A549 (cell line): ENCODE results near the gene EGFL7. TPM values are rescaled to one million over a fixed set of nuclear protein-coding genes. Genes with fewer than 3 reads are reported as not detected.

Source experiments
- ATAC-seq, 2 experiments: fragments of 200-7000 bp in 1 of 2; fragments of >200 bp in 1 of 2; cut with Nextera tagmentation in 1 of 2; cut with Tn5 transposase in 1 of 2; 3 replicates each; pipeline versions ENCODE4 v1.8.0 to v1.9.1; 2018 to 2020; ENCODE audit warnings: mild to moderate bottlenecking in 1 of 2, moderate library complexity in 1 of 2
- CTCF ChIA-PET: fragments of 300-600 bp; sonication (Branson Sonifier 250); formaldehyde crosslinking; extraction: SDS; loops from one replicate; lab custom pipeline; 2021; ENCODE audit warnings: antibody characterized with exemption, inconsistent platforms; lab: Yijun Ruan, JAX
- POLR2A ChIA-PET: fragments of 350-600 bp; formaldehyde crosslinking; extraction: SDS; loops from one replicate; lab custom pipeline; 2021; ENCODE audit warnings: antibody characterized with exemption, inconsistent platforms; lab: Yijun Ruan, JAX
- DNase-seq, 2 experiments: peaks; one replicate each; pipeline versions ENCODE4 v3.0.0 to v3.0.0-alpha.2; 2011 to 2016; ENCODE audit warnings: low read depth in 1 of 2, low spot score in 1 of 2
- FAIRE-seq: peaks from 2 replicates; lab custom pipeline; 2011; peaks lifted over from hg19 to GRCh38; lab: Jason Lieb, UNC
- H3K27ac ChIP-seq, 2 experiments: fragments of >200 bp; sonication (Bioruptor Twin); formaldehyde crosslinking; 3 replicates each; pipeline ENCODE4 v1.5.1; 2016 to 2017
- H3K4me1 ChIP-seq: fragments of >200 bp; sonication (Bioruptor Twin); formaldehyde crosslinking; 3 replicates; pipeline ENCODE4 v1.6.1; 2016
- H3K4me2 ChIP-seq: fragments of >200 bp; sonication (Bioruptor Twin); formaldehyde crosslinking; 3 replicates; pipeline ENCODE4 v1.6.1; 2016
- H3K4me3 ChIP-seq: fragments of >200 bp; sonication (Bioruptor Twin); formaldehyde crosslinking; 3 replicates; pipeline ENCODE4 v1.5.1; 2016
- H3K9me3 ChIP-seq: fragments of >200 bp; sonication (Bioruptor Twin); formaldehyde crosslinking; 3 replicates; pipeline ENCODE4 v1.6.1; 2016
- ATOH8 ChIP-seq: fragments of 250-450 bp; sonication (Bioruptor Pico); IDR thresholded peaks from 2 replicates; pipeline ENCODE4 v1.5.0; 2020; ENCODE audit warnings: low read depth, mild to moderate bottlenecking, moderate library complexity
- BCL3 ChIP-seq: fragments of >200 bp; sonication (Bioruptor Twin); formaldehyde crosslinking; IDR thresholded peaks from 3 replicates; pipeline ENCODE4 v1.6.1; 2016
- BHLHE40 ChIP-seq: IDR thresholded peaks from 2 replicates; pipeline ENCODE4 v1.6.1; 2012; ENCODE audit warnings: low read depth, low read length, inconsistent platforms
- CBX8 ChIP-seq: fragments of 200-600 bp; sonication (generic); IDR thresholded peaks from 2 replicates; pipeline ENCODE4 v1.6.1; 2016
- CEBPB ChIP-seq, 2 experiments: fragments of >200 bp in 1 of 2; sonication (Bioruptor Twin) in 1 of 2; formaldehyde crosslinking in 1 of 2; IDR thresholded peaks; 2 replicates each; pipeline ENCODE4 v1.6.1; 2012 to 2016
- CHD2 ChIP-seq: fragments of 150-350 bp; IDR thresholded peaks from 2 replicates; pipeline ENCODE4 v1.6.1; 2014; ENCODE audit warnings: low read length; ENCODE audit not compliant: partially characterized antibody
- EHF ChIP-seq: fragments of 250-450 bp; sonication (Bioruptor Pico); IDR thresholded peaks from 2 replicates; pipeline ENCODE4 v1.5.0; 2020; ENCODE audit warnings: mild to moderate bottlenecking
- FOSL2 ChIP-seq, 2 experiments: fragments of 450-650 bp in 1 of 2; fragments of >200 bp in 1 of 2; sonication (Bioruptor Twin) in 1 of 2; formaldehyde crosslinking; IDR thresholded peaks; 2 replicates each; pipeline versions ENCODE4 v1.5.0 to v1.6.1; 2016 to 2020; ENCODE audit warnings: mild to moderate bottlenecking in 1 of 2, moderate library complexity in 1 of 2
- FOXS1 ChIP-seq: fragments of 250-450 bp; sonication (Bioruptor Pico); IDR thresholded peaks from 2 replicates; pipeline ENCODE4 v1.5.0; 2020; ENCODE audit warnings: mild to moderate bottlenecking, moderate library complexity
- HEYL ChIP-seq: fragments of 250-450 bp; sonication (Bioruptor Pico); IDR thresholded peaks from 2 replicates; pipeline ENCODE4 v1.8.0; 2021; ENCODE audit warnings: mild to moderate bottlenecking, moderate library complexity
- HOXA7 ChIP-seq: fragments of 250-450 bp; sonication (Bioruptor Pico); IDR thresholded peaks from 2 replicates; pipeline ENCODE4 v1.5.0; 2020; ENCODE audit warnings: mild to moderate bottlenecking, moderate library complexity
- JUNB ChIP-seq: fragments of >200 bp; sonication (Bioruptor Twin); formaldehyde crosslinking; IDR thresholded peaks from 2 replicates; pipeline ENCODE4 v1.6.1; 2016
- KDM5A ChIP-seq: fragments of 200-600 bp; sonication (generic); IDR thresholded peaks from 2 replicates; pipeline ENCODE4 v1.6.1; 2016; ENCODE audit warnings: antibody characterized with exemption, mild to moderate bottlenecking
- MAFK ChIP-seq: fragments of 450-650 bp; IDR thresholded peaks from 2 replicates; pipeline ENCODE4 v1.6.1; 2014; ENCODE audit not compliant: partially characterized antibody
- MYC ChIP-seq: IDR thresholded peaks from 2 replicates; pipeline ENCODE4 v1.6.1; 2012; ENCODE audit warnings: mild to moderate bottlenecking, inconsistent platforms, low read length, improper control_type of control experiment, borderline replicate concordance
- PHF8 ChIP-seq: fragments of 200-600 bp; sonication (generic); IDR thresholded peaks from 2 replicates; pipeline ENCODE4 v1.6.1; 2016; ENCODE audit warnings: low read depth, mild to moderate bottlenecking, antibody characterized with exemption, moderate library complexity, borderline replicate concordance
- POLR2A ChIP-seq: IDR thresholded peaks from 2 replicates; pipeline ENCODE4 v1.6.1; 2012; ENCODE audit warnings: mild to moderate bottlenecking, low read length
- RAD21 ChIP-seq, 2 experiments: fragments of >200 bp in 1 of 2; sonication (Bioruptor Twin) in 1 of 2; formaldehyde crosslinking in 1 of 2; IDR thresholded peaks in 1 of 2; conservative IDR thresholded peaks in 1 of 2; 2 replicates in 1 of 2; 3 replicates in 1 of 2; pipeline ENCODE4 v1.6.1; 2012 to 2018; ENCODE audit warnings: inconsistent platforms in 1 of 2
- TP53 ChIP-seq: fragments of 250-450 bp; sonication (Bioruptor Pico); IDR thresholded peaks from 2 replicates; pipeline ENCODE4 v1.5.0; 2021; ENCODE audit warnings: mild to moderate bottlenecking, moderate library complexity
- ZC3H11A ChIP-seq: fragments of 450-650 bp; IDR thresholded peaks from 2 replicates; pipeline ENCODE4 v1.6.1; 2014; ENCODE audit warnings: antibody characterized with exemption, mild to moderate bottlenecking
- ZNF302 ChIP-seq: fragments of 250-450 bp; sonication (Bioruptor Pico); IDR thresholded peaks from 2 replicates; pipeline ENCODE4 v1.9.0; 2021; ENCODE audit warnings: inconsistent platforms, mild to moderate bottlenecking, moderate library complexity
- WGBS: methylation state at CpG from one replicate; pipeline ENCODE4 v1.1.6; 2017; ENCODE audit errors: missing lambda C conversion rate; 5-methylcytosine and 5-hydroxymethylcytosine counted together
- polyA plus RNA-seq, 4 experiments: library from polyadenylated mRNA; depleted of rRNA in 3 of 4; stranded (reverse); fragments of >200 nt; fragmentation: RNase III in 1 of 4; extraction: RNeasy Plus Mini Kit Qiagen cat#74134 plus additional on column Dnase treatment in 1 of 4; gene quantifications; 2 replicates in 3 of 4; 3 replicates in 1 of 4; pipeline ENCODE4 v1.2.3, GENCODE V29; 2011 to 2017
- TF ChIP-seq, protein P1 (sequence below): fragments of 150-350 bp; IDR thresholded peaks from 2 replicates; pipeline ENCODE4 v1.6.1; 2014; ENCODE audit warnings: low read depth, mild to moderate bottlenecking, low read length
- TF ChIP-seq, protein P2 (sequence below): fragments of >200 bp; sonication (Bioruptor Twin); formaldehyde crosslinking; IDR thresholded peaks from 2 replicates; pipeline ENCODE4 v1.6.1; 2016
- TF ChIP-seq, protein P3 (sequence below): fragments of 450-650 bp; IDR thresholded peaks from 2 replicates; pipeline ENCODE4 v1.6.1; 2014; ENCODE audit warnings: antibody characterized with exemption

Gene EGFL7
- polyA plus RNA-seq, 2 of the 4 experiments (the other 2 are of a cell fraction), result 19.9 to 34.4 TPM

DNA sequence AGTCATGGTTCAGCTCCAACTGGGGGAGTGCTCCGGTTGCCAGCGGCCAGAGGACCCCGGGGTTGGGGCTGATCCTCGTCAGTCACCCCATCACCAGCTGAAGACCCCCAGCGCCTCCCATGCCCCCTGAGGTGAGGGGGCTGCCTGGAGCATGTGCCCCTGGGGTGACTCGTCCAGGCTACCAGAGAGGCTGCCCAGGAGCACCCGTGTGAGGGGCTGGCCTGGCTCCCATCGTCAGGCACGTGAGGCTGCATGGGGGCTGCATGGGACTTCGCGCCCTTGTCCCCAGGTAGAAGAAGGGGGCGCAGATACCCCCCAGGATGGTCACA lies 46.4 kb upstream of the EGFL7 start (continued):
- TF ChIP-seq, protein P1, sequence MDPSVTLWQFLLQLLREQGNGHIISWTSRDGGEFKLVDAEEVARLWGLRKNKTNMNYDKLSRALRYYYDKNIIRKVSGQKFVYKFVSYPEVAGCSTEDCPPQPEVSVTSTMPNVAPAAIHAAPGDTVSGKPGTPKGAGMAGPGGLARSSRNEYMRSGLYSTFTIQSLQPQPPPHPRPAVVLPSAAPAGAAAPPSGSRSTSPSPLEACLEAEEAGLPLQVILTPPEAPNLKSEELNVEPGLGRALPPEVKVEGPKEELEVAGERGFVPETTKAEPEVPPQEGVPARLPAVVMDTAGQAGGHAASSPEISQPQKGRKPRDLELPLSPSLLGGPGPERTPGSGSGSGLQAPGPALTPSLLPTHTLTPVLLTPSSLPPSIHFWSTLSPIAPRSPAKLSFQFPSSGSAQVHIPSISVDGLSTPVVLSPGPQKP, result no peak
- TF ChIP-seq HOXA7 (CRISPR knock-in tag) (no peak), CEBPB (IDR thresholded peaks at IDR 0.05) (no peak), POLR2A (no peak), HEYL (CRISPR knock-in tag) (no peak)

DNA sequence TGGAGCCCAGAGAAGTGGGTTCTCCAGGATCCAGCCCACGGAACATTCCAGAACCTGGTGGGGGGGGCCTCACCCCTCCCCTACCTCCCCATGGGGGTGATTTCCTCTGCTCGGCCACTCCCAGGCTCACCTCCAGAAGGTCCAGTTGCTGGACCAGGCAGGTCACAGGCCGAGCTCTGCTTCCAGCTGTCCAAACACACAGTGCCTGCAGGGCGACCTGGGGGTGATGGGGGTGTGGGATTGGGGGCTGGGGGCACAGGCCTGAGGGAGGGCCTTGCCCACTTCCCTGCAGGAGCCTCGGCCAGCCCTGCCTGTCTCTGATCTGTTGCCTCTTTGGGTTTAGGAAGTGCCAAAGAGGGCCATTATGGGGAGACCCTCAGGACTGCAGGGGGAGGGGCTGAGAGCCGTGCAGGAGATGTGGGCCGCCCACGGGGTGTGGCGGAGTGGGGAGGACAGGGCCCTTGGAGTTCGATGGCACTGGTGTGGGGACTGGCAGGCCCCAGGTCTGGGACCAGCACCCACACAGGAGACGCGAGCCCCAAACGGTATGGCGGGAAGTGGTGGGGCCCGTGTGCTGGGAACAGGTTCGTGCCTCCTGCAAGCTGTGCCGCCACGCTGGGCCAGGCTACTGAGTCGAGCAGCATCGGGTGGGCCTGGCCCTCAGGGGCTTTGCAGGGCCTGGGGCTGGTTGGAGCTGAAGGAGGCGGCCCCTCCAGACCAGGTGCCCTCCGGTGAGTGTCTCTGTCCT lies 45.6 kb upstream of the EGFL7 start:
- CTCF ChIA-PET, result interaction anchor here (0.8 to 8.8 kb wide), 6 partner anchors 10 to 129 kb away, joined by 3 to 101 read pairs (median 4); no protein-coding TSS in a partner anchor
- DNase-seq, result no peak
- Histone ChIP-seq H3K4me3 (no peak overlapping the region), H3K4me2 (no peak overlapping the region), H3K27ac (no peak overlapping the region), H3K9me3 (no peaks in the 10 kb centered on the region), H3K4me1 (no peaks in the 10 kb centered on the region)
- no peak for FAIRE-seq
- WGBS, result 69% methylated on average over 21 of the region's 22 CpGs
- POLR2A ChIA-PET, result no interaction called here
- no peak for TF ChIP-seq MYC
- TF ChIP-seq, protein P2, sequence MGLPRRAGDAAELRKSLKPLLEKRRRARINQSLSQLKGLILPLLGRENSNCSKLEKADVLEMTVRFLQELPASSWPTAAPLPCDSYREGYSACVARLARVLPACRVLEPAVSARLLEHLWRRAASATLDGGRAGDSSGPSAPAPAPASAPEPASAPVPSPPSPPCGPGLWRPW, result no peak
- TF ChIP-seq BCL3, result no peak
- TF ChIP-seq PHF8, result no peak
- TF ChIP-seq, protein P3, sequence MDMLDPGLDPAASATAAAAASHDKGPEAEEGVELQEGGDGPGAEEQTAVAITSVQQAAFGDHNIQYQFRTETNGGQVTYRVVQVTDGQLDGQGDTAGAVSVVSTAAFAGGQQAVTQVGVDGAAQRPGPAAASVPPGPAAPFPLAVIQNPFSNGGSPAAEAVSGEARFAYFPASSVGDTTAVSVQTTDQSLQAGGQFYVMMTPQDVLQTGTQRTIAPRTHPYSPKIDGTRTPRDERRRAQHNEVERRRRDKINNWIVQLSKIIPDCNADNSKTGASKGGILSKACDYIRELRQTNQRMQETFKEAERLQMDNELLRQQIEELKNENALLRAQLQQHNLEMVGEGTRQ, result no peak
- TF ChIP-seq FOXS1 (CRISPR knock-in tag), result no peak
- no peak for TF ChIP-seq HEYL (CRISPR knock-in tag)
- no peak for TF ChIP-seq KDM5A
- no peak for TF ChIP-seq RAD21 (conservative IDR thresholded peaks at IDR 0.05 in 1 of 2, IDR thresholded peaks at IDR 0.05 in 1 of 2)
- no peak for TF ChIP-seq TP53 (CRISPR knock-in tag)
- TF ChIP-seq BHLHE40, result no peak
- TF ChIP-seq ATOH8 (CRISPR knock-in tag), result no peak
- no peak for TF ChIP-seq MAFK
- no peak for TF ChIP-seq ZNF302
- no peak for TF ChIP-seq ZC3H11A
- TF ChIP-seq CBX8, result no peak
- no peak for TF ChIP-seq JUNB
- TF ChIP-seq EHF (CRISPR knock-in tag), result no peak
- no peak for TF ChIP-seq FOSL2 (IDR thresholded peaks at IDR 0.05)
- no peak for TF ChIP-seq FOSL2 (CRISPR knock-in tag; IDR thresholded peaks at IDR 0.05)
- no peak for TF ChIP-seq CHD2
- ATAC-seq, result no peak
